GM23338 (cell line): Measurements from ENCODE around the gene IFTAP. TPM values are rescaled to one million over a fixed set of nuclear protein-coding genes. Genes with fewer than 3 reads are reported as not detected.

Source experiments
- ATAC-seq: fragments of 200-7000 bp; cut with Tn5 transposase; 3 replicates; pipeline ENCODE4 v1.9.1; 2020
- DNase-seq: peaks from one replicate; pipeline ENCODE4 v3.0.0-alpha.2; 2015; ENCODE audit warnings: low spot score
- H2AFZ ChIP-seq: fragments of 200-600 bp; sonication (generic); 2 replicates; pipeline ENCODE4 v1.8.0; 2016; ENCODE audit warnings: antibody characterized with exemption, mild to moderate bottlenecking, moderate library complexity
- H3F3A ChIP-seq: fragments of 200-600 bp; sonication (generic); replicated peaks from 2 replicates; pipeline ENCODE4 v1.8.0; 2017; ENCODE audit warnings: antibody characterized with exemption, mixed run types, low read depth
- H3K27ac ChIP-seq: fragments of 200-600 bp; sonication (generic); 2 replicates; pipeline ENCODE4 v1.6.1; 2016; ENCODE audit warnings: low read depth
- H3K27me3 ChIP-seq: fragments of 200-600 bp; sonication (generic); 2 replicates; pipeline ENCODE4 v1.8.0; 2016; ENCODE audit warnings: mild to moderate bottlenecking, mixed run types, moderate library complexity; ENCODE audit not compliant: insufficient read depth
- H3K36me3 ChIP-seq: fragments of 200-600 bp; sonication (generic); 2 replicates; pipeline ENCODE4 v1.8.0; 2016; ENCODE audit warnings: mild to moderate bottlenecking; ENCODE audit not compliant: insufficient read depth
- H3K4me1 ChIP-seq: fragments of 200-600 bp; sonication (generic); 2 replicates; pipeline ENCODE4 v1.8.0; 2016; ENCODE audit warnings: mild to moderate bottlenecking, moderate library complexity; ENCODE audit not compliant: insufficient read depth
- H3K4me2 ChIP-seq: fragments of 200-600 bp; sonication (generic); 2 replicates; pipeline ENCODE4 v1.7.1; 2017; ENCODE audit warnings: mixed run types
- H3K4me3 ChIP-seq: fragments of 200-600 bp; sonication (generic); 2 replicates; pipeline ENCODE4 v1.6.1; 2016; ENCODE audit warnings: mixed run types
- H3K79me2 ChIP-seq: fragments of 200-600 bp; sonication (generic); replicated peaks from 2 replicates; pipeline ENCODE4 v1.8.0; 2017; ENCODE audit warnings: mild to moderate bottlenecking; ENCODE audit not compliant: insufficient read depth
- H3K9me2 ChIP-seq: fragments of 200-600 bp; sonication (generic); 2 replicates; pipeline ENCODE4 v1.8.0; 2017; ENCODE audit not compliant: insufficient read depth
- H4K20me1 ChIP-seq: fragments of 200-600 bp; sonication (generic); replicated peaks from 2 replicates; pipeline ENCODE4 v1.8.0; 2017; ENCODE audit warnings: mild to moderate bottlenecking; ENCODE audit not compliant: insufficient read depth
- H3K27ac Mint-ChIP-seq: 2 replicates; pipeline ENCODE4 v1.8.0; 2020; ENCODE audit warnings: inconsistent platforms, mild to moderate bottlenecking, moderate library complexity, mixed read lengths
- H3K27me3 Mint-ChIP-seq: 3 replicates; pipeline ENCODE4 v1.8.0; 2022; ENCODE audit warnings: low read depth, mild to moderate bottlenecking, moderate library complexity, mixed read lengths, inconsistent platforms; ENCODE audit not compliant: insufficient read depth, poor library complexity
- H3K36me3 Mint-ChIP-seq: 3 replicates; pipeline ENCODE4 v1.8.0; 2021; ENCODE audit warnings: low read depth, mild to moderate bottlenecking, inconsistent platforms, moderate library complexity, mixed read lengths
- H3K4me1 Mint-ChIP-seq: 3 replicates; pipeline ENCODE4 v1.8.0; 2020; ENCODE audit warnings: mild to moderate bottlenecking, inconsistent platforms, mixed read lengths
- H3K4me3 Mint-ChIP-seq: 3 replicates; pipeline ENCODE4 v1.8.0; 2021; ENCODE audit warnings: moderate library complexity, mild to moderate bottlenecking, inconsistent platforms, mixed read lengths
- H3K9me3 Mint-ChIP-seq: 3 replicates; pipeline ENCODE4 v1.8.0; 2020; ENCODE audit warnings: moderate library complexity, mild to moderate bottlenecking, inconsistent platforms, mixed read lengths
- CREB1 ChIP-seq: fragments of 250-450 bp; sonication (Bioruptor Pico); IDR thresholded peaks from 2 replicates; pipeline ENCODE4 v1.5.0; 2020; ENCODE audit warnings: low read depth, mild to moderate bottlenecking, moderate library complexity
- EZH2 ChIP-seq: fragments of 200-600 bp; sonication (generic); IDR thresholded peaks from one replicate; pipeline ENCODE4 v1.8.0; 2017; ENCODE audit warnings: antibody characterized with exemption, mild to moderate bottlenecking, low read depth; ENCODE audit not compliant: unreplicated experiment
- EZH2phosphoT487 ChIP-seq: fragments of 200-600 bp; sonication (generic); IDR thresholded peaks from one replicate; pipeline ENCODE4 v1.8.1; 2018; ENCODE audit warnings: antibody characterized with exemption; ENCODE audit not compliant: unreplicated experiment
- JUNB ChIP-seq: IDR thresholded peaks from one replicate; pipeline ENCODE4 v1.6.1; 2016; ENCODE audit warnings: antibody characterized with exemption; ENCODE audit not compliant: unreplicated experiment
- NANOG ChIP-seq: IDR thresholded peaks from 2 replicates; pipeline ENCODE4 v1.6.1; 2016; ENCODE audit warnings: antibody characterized with exemption, borderline replicate concordance
- POLR2AphosphoS5 ChIP-seq: IDR thresholded peaks from 2 replicates; pipeline ENCODE4 v1.6.1; 2016; ENCODE audit warnings: antibody characterized with exemption, low read depth
- STAT1 ChIP-seq: IDR thresholded peaks from one replicate; pipeline ENCODE4 v1.6.1; 2016; ENCODE audit warnings: antibody characterized with exemption; ENCODE audit not compliant: unreplicated experiment
- ZNF114 ChIP-seq: fragments of 250-450 bp; sonication (Bioruptor Pico); IDR thresholded peaks from 2 replicates; pipeline ENCODE4 v1.5.0; 2020; ENCODE audit warnings: mild to moderate bottlenecking, moderate library complexity
- ZNF331 ChIP-seq: fragments of 250-450 bp; sonication (Bioruptor Pico); IDR thresholded peaks from 2 replicates; pipeline ENCODE4 v1.5.0; 2020; ENCODE audit warnings: low read depth, mild to moderate bottlenecking, moderate library complexity
- polyA plus RNA-seq: library from polyadenylated mRNA; unstranded; fragments of >200 nt; fragmentation: Nextera tagmentation; extraction: Ambion mirVana; gene quantifications from 2 replicates; pipeline ENCODE4 v1.2.1, GENCODE V29; 2016
- total RNA-seq: library from RNA; depleted of rRNA; stranded (reverse); fragments of >200 nt; shearing (Covaris generic); gene quantifications from 2 replicates; pipeline ENCODE4 v1.2.3, GENCODE V29; 2014
- TF ChIP-seq, protein P1 (sequence below), 2 experiments: fragments of 200-600 bp in 1 of 2; sonication (generic) in 1 of 2; conservative IDR thresholded peaks; 2 replicates each; pipeline versions ENCODE4 v1.5.1 to v1.6.1; 2016 to 2017; ENCODE audit warnings: antibody characterized with exemption in 2 of 2, low read depth in 2 of 2, mild to moderate bottlenecking in 2 of 2, moderate library complexity in 1 of 2
- TF ChIP-seq, protein P2 (sequence below): fragments of 250-450 bp; sonication (Bioruptor Pico); IDR thresholded peaks from 2 replicates; pipeline ENCODE4 v1.5.0; 2020; ENCODE audit warnings: mild to moderate bottlenecking, moderate library complexity
- TF ChIP-seq, protein P3 (sequence below): IDR thresholded peaks from 2 replicates; pipeline ENCODE4 v1.6.1; 2016; ENCODE audit warnings: antibody characterized with exemption
- TF ChIP-seq, protein P4 (sequence below): IDR thresholded peaks from one replicate; pipeline ENCODE4 v1.6.1; 2018; ENCODE audit warnings: antibody characterized with exemption; ENCODE audit not compliant: unreplicated experiment

Gene IFTAP
- total and polyA plus RNA-seq, 2 experiments from 2014 or later: 17.1 to 39.1 TPM

DNA sequence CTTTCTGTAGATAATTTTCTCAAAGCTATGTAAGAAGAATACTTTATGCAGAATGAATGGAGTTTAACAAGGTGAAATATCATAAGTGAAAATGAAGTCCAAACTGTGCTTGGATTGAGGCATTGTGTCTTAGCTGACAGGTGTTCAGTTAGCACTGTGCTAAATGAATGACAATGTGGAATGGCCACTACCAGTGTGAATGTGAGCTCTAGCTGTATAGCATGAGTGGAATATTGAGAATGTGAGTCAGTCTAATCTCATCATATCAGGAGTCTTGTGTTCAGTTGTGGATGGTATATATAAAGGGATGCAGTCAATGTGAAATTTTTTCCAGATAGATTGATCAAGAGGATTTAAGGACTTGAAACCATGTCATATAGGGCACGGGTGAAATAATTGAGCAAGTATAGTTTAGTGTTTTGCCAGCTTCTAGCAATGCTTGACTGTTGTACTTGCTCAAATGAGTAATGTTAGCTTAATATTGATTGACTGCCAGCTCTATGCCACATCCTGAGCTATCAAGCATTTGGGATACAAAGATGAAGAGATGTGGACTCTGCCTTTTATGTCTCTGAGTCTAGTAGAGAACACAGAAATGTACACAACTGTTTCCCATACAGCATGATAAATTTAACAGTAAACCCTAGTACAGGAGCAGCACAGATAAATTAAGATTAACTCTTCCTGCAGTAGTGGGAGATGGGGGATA lies 14.3 kb downstream of the IFTAP start:
- Histone ChIP-seq H3K9me2 (no peaks in the 10 kb centered on the region), H2AFZ (no peak overlapping the region), H3K4me1 (no peaks in the 10 kb centered on the region), H3K27ac (no peak overlapping the region), H3K36me3 (no peaks in the 10 kb centered on the region), H4K20me1 (0 out of 2 replicates have a peak, but pooled peaks cover 3% of the 10 kb centered on the region), H3K27me3 (no peaks in the 10 kb centered on the region), H3K79me2 (no peaks in the 10 kb centered on the region), H3K4me2 (no peak overlapping the region), H3F3A (no peaks in the 10 kb centered on the region), H3K4me3 (no peak overlapping the region)
- Mint-ChIP-seq H3K4me1 (no peaks in the 10 kb centered on the region), H3K27ac (no peak overlapping the region; the same call in 1 of the 2 replicates), H3K4me3 (no peak overlapping the region), H3K27me3 (no peaks in the 10 kb centered on the region), H3K9me3 (no peaks in the 10 kb centered on the region), H3K36me3 (no peaks in the 10 kb centered on the region)
- no peak for ATAC-seq
- TF ChIP-seq STAT1: no peak
- TF ChIP-seq, protein P1, sequence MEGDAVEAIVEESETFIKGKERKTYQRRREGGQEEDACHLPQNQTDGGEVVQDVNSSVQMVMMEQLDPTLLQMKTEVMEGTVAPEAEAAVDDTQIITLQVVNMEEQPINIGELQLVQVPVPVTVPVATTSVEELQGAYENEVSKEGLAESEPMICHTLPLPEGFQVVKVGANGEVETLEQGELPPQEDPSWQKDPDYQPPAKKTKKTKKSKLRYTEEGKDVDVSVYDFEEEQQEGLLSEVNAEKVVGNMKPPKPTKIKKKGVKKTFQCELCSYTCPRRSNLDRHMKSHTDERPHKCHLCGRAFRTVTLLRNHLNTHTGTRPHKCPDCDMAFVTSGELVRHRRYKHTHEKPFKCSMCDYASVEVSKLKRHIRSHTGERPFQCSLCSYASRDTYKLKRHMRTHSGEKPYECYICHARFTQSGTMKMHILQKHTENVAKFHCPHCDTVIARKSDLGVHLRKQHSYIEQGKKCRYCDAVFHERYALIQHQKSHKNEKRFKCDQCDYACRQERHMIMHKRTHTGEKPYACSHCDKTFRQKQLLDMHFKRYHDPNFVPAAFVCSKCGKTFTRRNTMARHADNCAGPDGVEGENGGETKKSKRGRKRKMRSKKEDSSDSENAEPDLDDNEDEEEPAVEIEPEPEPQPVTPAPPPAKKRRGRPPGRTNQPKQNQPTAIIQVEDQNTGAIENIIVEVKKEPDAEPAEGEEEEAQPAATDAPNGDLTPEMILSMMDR (conservative IDR thresholded peaks at IDR 0.05; ENCODE audit: low read depth in 2 of 2): no peak
- TF ChIP-seq, protein P2, sequence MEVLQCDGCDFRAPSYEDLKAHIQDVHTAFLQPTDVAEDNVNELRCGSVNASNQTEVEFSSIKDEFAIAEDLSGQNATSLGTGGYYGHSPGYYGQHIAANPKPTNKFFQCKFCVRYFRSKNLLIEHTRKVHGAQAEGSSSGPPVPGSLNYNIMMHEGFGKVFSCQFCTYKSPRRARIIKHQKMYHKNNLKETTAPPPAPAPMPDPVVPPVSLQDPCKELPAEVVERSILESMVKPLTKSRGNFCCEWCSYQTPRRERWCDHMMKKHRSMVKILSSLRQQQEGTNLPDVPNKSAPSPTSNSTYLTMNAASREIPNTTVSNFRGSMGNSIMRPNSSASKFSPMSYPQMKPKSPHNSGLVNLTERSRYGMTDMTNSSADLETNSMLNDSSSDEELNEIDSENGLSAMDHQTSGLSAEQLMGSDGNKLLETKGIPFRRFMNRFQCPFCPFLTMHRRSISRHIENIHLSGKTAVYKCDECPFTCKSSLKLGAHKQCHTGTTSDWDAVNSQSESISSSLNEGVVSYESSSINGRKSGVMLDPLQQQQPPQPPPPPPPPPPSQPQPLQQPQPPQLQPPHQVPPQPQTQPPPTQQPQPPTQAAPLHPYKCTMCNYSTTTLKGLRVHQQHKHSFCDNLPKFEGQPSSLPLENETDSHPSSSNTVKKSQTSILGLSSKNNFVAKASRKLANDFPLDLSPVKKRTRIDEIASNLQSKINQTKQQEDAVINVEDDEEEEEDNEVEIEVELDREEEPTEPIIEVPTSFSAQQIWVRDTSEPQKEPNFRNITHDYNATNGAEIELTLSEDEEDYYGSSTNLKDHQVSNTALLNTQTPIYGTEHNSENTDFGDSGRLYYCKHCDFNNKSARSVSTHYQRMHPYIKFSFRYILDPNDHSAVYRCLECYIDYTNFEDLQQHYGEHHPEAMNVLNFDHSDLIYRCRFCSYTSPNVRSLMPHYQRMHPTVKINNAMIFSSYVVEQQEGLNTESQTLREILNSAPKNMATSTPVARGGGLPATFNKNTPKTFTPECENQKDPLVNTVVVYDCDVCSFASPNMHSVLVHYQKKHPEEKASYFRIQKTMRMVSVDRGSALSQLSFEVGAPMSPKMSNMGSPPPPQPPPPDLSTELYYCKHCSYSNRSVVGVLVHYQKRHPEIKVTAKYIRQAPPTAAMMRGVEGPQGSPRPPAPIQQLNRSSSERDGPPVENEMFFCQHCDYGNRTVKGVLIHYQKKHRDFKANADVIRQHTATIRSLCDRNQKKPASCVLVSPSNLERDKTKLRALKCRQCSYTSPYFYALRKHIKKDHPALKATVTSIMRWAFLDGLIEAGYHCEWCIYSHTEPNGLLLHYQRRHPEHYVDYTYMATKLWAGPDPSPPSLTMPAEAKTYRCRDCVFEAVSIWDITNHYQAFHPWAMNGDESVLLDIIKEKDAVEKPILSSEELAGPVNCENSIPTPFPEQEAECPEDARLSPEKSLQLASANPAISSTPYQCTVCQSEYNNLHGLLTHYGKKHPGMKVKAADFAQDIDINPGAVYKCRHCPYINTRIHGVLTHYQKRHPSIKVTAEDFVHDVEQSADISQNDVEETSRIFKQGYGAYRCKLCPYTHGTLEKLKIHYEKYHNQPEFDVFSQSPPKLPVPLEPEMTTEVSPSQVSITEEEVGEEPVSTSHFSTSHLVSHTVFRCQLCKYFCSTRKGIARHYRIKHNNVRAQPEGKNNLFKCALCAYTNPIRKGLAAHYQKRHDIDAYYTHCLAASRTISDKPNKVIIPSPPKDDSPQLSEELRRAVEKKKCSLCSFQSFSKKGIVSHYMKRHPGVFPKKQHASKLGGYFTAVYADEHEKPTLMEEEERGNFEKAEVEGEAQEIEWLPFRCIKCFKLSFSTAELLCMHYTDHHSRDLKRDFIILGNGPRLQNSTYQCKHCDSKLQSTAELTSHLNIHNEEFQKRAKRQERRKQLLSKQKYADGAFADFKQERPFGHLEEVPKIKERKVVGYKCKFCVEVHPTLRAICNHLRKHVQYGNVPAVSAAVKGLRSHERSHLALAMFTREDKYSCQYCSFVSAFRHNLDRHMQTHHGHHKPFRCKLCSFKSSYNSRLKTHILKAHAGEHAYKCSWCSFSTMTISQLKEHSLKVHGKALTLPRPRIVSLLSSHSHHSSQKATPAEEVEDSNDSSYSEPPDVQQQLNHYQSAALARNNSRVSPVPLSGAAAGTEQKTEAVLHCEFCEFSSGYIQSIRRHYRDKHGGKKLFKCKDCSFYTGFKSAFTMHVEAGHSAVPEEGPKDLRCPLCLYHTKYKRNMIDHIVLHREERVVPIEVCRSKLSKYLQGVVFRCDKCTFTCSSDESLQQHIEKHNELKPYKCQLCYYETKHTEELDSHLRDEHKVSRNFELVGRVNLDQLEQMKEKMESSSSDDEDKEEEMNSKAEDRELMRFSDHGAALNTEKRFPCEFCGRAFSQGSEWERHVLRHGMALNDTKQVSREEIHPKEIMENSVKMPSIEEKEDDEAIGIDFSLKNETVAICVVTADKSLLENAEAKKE: no peak
- no peak for TF ChIP-seq NANOG
- no peak for TF ChIP-seq POLR2AphosphoS5
- TF ChIP-seq, protein P3, sequence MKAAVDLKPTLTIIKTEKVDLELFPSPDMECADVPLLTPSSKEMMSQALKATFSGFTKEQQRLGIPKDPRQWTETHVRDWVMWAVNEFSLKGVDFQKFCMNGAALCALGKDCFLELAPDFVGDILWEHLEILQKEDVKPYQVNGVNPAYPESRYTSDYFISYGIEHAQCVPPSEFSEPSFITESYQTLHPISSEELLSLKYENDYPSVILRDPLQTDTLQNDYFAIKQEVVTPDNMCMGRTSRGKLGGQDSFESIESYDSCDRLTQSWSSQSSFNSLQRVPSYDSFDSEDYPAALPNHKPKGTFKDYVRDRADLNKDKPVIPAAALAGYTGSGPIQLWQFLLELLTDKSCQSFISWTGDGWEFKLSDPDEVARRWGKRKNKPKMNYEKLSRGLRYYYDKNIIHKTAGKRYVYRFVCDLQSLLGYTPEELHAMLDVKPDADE: no peak
- TF ChIP-seq JUNB: no peak
- no peak for TF ChIP-seq EZH2phosphoT487
- no peak for TF ChIP-seq CREB1
- TF ChIP-seq EZH2: no peak
- TF ChIP-seq ZNF331 (CRISPR knock-in tag): no peak
- TF ChIP-seq, protein P4, sequence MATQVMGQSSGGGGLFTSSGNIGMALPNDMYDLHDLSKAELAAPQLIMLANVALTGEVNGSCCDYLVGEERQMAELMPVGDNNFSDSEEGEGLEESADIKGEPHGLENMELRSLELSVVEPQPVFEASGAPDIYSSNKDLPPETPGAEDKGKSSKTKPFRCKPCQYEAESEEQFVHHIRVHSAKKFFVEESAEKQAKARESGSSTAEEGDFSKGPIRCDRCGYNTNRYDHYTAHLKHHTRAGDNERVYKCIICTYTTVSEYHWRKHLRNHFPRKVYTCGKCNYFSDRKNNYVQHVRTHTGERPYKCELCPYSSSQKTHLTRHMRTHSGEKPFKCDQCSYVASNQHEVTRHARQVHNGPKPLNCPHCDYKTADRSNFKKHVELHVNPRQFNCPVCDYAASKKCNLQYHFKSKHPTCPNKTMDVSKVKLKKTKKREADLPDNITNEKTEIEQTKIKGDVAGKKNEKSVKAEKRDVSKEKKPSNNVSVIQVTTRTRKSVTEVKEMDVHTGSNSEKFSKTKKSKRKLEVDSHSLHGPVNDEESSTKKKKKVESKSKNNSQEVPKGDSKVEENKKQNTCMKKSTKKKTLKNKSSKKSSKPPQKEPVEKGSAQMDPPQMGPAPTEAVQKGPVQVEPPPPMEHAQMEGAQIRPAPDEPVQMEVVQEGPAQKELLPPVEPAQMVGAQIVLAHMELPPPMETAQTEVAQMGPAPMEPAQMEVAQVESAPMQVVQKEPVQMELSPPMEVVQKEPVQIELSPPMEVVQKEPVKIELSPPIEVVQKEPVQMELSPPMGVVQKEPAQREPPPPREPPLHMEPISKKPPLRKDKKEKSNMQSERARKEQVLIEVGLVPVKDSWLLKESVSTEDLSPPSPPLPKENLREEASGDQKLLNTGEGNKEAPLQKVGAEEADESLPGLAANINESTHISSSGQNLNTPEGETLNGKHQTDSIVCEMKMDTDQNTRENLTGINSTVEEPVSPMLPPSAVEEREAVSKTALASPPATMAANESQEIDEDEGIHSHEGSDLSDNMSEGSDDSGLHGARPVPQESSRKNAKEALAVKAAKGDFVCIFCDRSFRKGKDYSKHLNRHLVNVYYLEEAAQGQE: no peak
- TF ChIP-seq ZNF114 (CRISPR knock-in tag): no peak
- no peak for DNase-seq
